Measurements from ENCODE around the gene DDX59. TPM values are rescaled to one million over a fixed set of nuclear protein-coding genes. Genes with fewer than 3 reads are reported as not detected.

DDX59 gene
- total RNA-seq, 1 experiment from 2014 or later, result 19.4 TPM

- TF ChIP-seq, protein P1, sequence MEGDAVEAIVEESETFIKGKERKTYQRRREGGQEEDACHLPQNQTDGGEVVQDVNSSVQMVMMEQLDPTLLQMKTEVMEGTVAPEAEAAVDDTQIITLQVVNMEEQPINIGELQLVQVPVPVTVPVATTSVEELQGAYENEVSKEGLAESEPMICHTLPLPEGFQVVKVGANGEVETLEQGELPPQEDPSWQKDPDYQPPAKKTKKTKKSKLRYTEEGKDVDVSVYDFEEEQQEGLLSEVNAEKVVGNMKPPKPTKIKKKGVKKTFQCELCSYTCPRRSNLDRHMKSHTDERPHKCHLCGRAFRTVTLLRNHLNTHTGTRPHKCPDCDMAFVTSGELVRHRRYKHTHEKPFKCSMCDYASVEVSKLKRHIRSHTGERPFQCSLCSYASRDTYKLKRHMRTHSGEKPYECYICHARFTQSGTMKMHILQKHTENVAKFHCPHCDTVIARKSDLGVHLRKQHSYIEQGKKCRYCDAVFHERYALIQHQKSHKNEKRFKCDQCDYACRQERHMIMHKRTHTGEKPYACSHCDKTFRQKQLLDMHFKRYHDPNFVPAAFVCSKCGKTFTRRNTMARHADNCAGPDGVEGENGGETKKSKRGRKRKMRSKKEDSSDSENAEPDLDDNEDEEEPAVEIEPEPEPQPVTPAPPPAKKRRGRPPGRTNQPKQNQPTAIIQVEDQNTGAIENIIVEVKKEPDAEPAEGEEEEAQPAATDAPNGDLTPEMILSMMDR (IDR thresholded peaks at IDR 0.05), result no peak
- no peak for TF ChIP-seq STAT6 (CRISPR knock-in tag; conservative IDR thresholded peaks at IDR 0.05; ENCODE audit: low read depth)
- TF ChIP-seq, protein P2, sequence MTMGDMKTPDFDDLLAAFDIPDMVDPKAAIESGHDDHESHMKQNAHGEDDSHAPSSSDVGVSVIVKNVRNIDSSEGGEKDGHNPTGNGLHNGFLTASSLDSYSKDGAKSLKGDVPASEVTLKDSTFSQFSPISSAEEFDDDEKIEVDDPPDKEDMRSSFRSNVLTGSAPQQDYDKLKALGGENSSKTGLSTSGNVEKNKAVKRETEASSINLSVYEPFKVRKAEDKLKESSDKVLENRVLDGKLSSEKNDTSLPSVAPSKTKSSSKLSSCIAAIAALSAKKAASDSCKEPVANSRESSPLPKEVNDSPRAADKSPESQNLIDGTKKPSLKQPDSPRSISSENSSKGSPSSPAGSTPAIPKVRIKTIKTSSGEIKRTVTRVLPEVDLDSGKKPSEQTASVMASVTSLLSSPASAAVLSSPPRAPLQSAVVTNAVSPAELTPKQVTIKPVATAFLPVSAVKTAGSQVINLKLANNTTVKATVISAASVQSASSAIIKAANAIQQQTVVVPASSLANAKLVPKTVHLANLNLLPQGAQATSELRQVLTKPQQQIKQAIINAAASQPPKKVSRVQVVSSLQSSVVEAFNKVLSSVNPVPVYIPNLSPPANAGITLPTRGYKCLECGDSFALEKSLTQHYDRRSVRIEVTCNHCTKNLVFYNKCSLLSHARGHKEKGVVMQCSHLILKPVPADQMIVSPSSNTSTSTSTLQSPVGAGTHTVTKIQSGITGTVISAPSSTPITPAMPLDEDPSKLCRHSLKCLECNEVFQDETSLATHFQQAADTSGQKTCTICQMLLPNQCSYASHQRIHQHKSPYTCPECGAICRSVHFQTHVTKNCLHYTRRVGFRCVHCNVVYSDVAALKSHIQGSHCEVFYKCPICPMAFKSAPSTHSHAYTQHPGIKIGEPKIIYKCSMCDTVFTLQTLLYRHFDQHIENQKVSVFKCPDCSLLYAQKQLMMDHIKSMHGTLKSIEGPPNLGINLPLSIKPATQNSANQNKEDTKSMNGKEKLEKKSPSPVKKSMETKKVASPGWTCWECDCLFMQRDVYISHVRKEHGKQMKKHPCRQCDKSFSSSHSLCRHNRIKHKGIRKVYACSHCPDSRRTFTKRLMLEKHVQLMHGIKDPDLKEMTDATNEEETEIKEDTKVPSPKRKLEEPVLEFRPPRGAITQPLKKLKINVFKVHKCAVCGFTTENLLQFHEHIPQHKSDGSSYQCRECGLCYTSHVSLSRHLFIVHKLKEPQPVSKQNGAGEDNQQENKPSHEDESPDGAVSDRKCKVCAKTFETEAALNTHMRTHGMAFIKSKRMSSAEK (CRISPR knock-in tag; IDR thresholded peaks at IDR 0.05; ENCODE audit: borderline replicate concordance), result no peak
- no peak for TF ChIP-seq TEAD4 (CRISPR knock-in tag; IDR thresholded peaks at IDR 0.05)
- TF ChIP-seq, protein P3, sequence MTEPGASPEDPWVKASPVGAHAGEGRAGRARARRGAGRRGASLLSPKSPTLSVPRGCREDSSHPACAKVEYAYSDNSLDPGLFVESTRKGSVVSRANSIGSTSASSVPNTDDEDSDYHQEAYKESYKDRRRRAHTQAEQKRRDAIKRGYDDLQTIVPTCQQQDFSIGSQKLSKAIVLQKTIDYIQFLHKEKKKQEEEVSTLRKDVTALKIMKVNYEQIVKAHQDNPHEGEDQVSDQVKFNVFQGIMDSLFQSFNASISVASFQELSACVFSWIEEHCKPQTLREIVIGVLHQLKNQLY (CRISPR knock-in tag; IDR thresholded peaks at IDR 0.05), result no peak
- TF ChIP-seq, protein P4, sequence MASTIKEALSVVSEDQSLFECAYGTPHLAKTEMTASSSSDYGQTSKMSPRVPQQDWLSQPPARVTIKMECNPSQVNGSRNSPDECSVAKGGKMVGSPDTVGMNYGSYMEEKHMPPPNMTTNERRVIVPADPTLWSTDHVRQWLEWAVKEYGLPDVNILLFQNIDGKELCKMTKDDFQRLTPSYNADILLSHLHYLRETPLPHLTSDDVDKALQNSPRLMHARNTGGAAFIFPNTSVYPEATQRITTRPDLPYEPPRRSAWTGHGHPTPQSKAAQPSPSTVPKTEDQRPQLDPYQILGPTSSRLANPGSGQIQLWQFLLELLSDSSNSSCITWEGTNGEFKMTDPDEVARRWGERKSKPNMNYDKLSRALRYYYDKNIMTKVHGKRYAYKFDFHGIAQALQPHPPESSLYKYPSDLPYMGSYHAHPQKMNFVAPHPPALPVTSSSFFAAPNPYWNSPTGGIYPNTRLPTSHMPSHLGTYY (CRISPR knock-in tag; IDR thresholded peaks at IDR 0.05), result no peak
- no peak for TF ChIP-seq ZNF232 (CRISPR knock-in tag; IDR thresholded peaks at IDR 0.05)
- TF ChIP-seq GRHL2 (CRISPR knock-in tag; IDR thresholded peaks at IDR 0.05; ENCODE audit: insufficient replicate concordance, severe bottlenecking), result no peak
- TF ChIP-seq, protein P5, sequence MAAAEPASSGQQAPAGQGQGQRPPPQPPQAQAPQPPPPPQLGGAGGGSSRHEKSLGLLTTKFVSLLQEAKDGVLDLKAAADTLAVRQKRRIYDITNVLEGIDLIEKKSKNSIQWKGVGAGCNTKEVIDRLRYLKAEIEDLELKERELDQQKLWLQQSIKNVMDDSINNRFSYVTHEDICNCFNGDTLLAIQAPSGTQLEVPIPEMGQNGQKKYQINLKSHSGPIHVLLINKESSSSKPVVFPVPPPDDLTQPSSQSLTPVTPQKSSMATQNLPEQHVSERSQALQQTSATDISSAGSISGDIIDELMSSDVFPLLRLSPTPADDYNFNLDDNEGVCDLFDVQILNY (CRISPR knock-in tag; IDR thresholded peaks at IDR 0.05), result no peak
- TF ChIP-seq ELF4 (CRISPR knock-in tag; IDR thresholded peaks at IDR 0.05; ENCODE audit: low read depth), result no peak
- no peak for TF ChIP-seq MYBL2 (CRISPR knock-in tag; IDR thresholded peaks at IDR 0.05)
- TF ChIP-seq ZBTB21 (CRISPR knock-in tag; IDR thresholded peaks at IDR 0.05; ENCODE audit: borderline replicate concordance), result no peak
- TF ChIP-seq CREB1 (CRISPR knock-in tag; IDR thresholded peaks at IDR 0.05), result no peak
- TF ChIP-seq TEAD1 (CRISPR knock-in tag; IDR thresholded peaks at IDR 0.05), result no peak
- TF ChIP-seq, protein P6, sequence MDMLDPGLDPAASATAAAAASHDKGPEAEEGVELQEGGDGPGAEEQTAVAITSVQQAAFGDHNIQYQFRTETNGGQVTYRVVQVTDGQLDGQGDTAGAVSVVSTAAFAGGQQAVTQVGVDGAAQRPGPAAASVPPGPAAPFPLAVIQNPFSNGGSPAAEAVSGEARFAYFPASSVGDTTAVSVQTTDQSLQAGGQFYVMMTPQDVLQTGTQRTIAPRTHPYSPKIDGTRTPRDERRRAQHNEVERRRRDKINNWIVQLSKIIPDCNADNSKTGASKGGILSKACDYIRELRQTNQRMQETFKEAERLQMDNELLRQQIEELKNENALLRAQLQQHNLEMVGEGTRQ (CRISPR knock-in tag; IDR thresholded peaks at IDR 0.05), result no peak
- H3K27me3 Mint-ChIP-seq (ENCODE audit: low read depth), result no peaks in the 10 kb centered on the region
- no peaks in the 10 kb centered on the region; the same call in 1 of the 2 replicates for H3K36me3 Mint-ChIP-seq
- DNase-seq (ENCODE audit: low spot score), result no peak
- H3K4me3 Mint-ChIP-seq, result peak overlapping the region; percentile 80
- no peaks in the 10 kb centered on the region for H3K9me3 Mint-ChIP-seq
- CTCF ChIA-PET, result interaction anchor here (3.9 kb wide), 1 partner anchor 49 kb away, joined by 40 read pairs; the partner anchor contains the start of gene KIF14
- POLR2A ChIA-PET, result interaction anchor here (1.3 kb wide), 1 partner anchor 49 kb away, joined by 3 read pairs; no protein-coding TSS in a partner anchor
- ATAC-seq, result no peak
- H3K4me1 Mint-ChIP-seq, result peaks cover 21% of the 10 kb centered on the region
- H3K27ac Mint-ChIP-seq, result no peak overlapping the region; the same call in 1 of the 2 replicates
Measured at GRCh38 chr1:200671235-200671786, 1.6 kb upstream of the DDX59 start.
